Activated T-helper 2 cell treated with anti-CD3 and anti-CD28 coated beads, Interferon-gamma antibody, Interleukin-2, Interleukin-4, amounts not matched to agents 10 μg/mL and 5 μg/mL and 100 μg/mL, durations not matched to agents 14 hours and 24 hours and 36 hours (primary cell): ENCODE measurements around the gene SP6. TPM values are rescaled to one million over a fixed set of nuclear protein-coding genes. Genes with fewer than 3 reads are reported as not detected.

ENCODE experiments used
- DNase-seq: peaks from one replicate; pipeline ENCODE4 v3.0.0; 2021; ENCODE audit warnings: low spot score
- H3K27ac Mint-ChIP-seq: one replicate; pipeline ENCODE4 v1.8.0; 2021; ENCODE audit warnings: mixed read lengths
- H3K27me3 Mint-ChIP-seq: one replicate; pipeline ENCODE4 v1.8.0; 2021; ENCODE audit warnings: low read depth, mixed read lengths
- H3K36me3 Mint-ChIP-seq: one replicate; pipeline ENCODE4 v1.8.0; 2021; ENCODE audit warnings: low read depth, mixed read lengths
- H3K4me1 Mint-ChIP-seq: one replicate; pipeline ENCODE4 v1.8.0; 2021; ENCODE audit warnings: low read depth, mixed read lengths
- H3K4me3 Mint-ChIP-seq: one replicate; pipeline ENCODE4 v1.8.0; 2021; ENCODE audit warnings: low read depth, mild to moderate bottlenecking, moderate library complexity, mixed read lengths
- H3K9me3 Mint-ChIP-seq: one replicate; pipeline ENCODE4 v1.8.0; 2021; ENCODE audit warnings: mixed read lengths
- intact Hi-C: fragments of 100-400 bp; cut with micrococcal nuclease; formaldehyde crosslinking; loops from one replicate; pipeline ENCODE4 v1.15.1; 2023
- total RNA-seq: library from RNA; stranded (reverse); gene quantifications from 2 replicates; pipeline ENCODE4 v1.2.3, GENCODE V29; 2022

Gene SP6
- 0.09 and 0.14 TPM in 2 replicates for total RNA-seq

DNA sequence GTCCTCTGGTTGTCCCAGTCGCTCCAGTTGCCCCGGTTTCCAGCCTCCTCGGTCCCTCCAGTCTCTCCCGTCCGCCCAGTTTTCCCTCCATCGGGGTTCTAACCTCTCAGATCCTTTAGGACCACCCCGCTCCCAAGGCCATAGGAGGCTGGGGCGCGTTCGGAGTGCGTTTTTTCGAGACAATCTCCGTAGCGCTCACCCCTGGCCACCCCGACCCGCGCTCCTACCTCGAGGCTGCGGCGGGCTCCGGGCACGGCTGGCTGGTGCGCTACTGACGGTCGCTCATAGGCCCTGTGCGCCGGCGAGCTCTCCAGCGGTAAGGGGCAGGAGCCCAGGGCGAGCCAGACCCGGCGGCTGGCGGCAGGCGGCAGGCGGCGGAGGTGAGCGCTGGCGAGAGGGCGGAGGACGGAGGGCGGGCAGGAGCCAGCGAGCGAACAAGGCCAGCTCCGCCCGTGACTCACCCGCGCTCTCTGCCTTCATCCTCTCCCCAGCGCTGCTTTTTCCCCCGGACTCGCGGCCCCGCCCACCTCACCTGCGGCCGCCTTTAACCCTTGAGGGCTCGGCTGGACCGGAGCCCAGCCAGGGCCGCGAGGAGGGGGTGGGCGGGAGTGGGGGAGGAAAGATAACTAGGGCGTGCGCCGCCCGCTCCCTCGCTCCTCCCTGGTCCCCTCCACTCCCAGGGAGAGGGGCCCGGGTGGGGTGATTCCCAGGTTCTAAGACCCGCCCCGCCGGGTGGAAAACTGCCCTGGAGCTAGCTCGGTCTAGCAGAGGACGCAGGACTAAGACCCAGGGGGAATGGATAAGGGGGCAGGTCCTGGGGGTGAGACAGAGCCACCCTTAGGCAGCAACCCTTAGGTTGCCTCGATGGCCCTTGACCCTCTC, at the start of gene SP6:
Gene SP6, minus strand, starts transcription at position 472 of the 882 bp plus-strand sequence. CDS start 2,734 bp downstream, outside the sequence.
- no peaks in the 10 kb centered on the region for H3K36me3 Mint-ChIP-seq
- H3K4me1 Mint-ChIP-seq = peaks cover 21% of the 10 kb centered on the region
- DNase-seq = peak; percentile 42
- H3K4me3 Mint-ChIP-seq = peak within 1 kb of the TSS; percentile 19
- H3K27me3 Mint-ChIP-seq = peaks cover 87% of the 10 kb centered on the region
- H3K9me3 Mint-ChIP-seq = no peaks in the 10 kb centered on the region
- H3K27ac Mint-ChIP-seq = no peak within 1 kb of the TSS
- intact Hi-C loops = loop anchor here (2.0 kb wide), 1 partner anchor 40 kb away; no protein-coding TSS in a partner anchor

GRCh38 chr17:47899643-47900042, 48.7 kb upstream of the SP6 start:
- Mint-ChIP-seq H3K27me3 (no peaks in the 10 kb centered on the region), H3K4me3 (no peak overlapping the region), H3K4me1 (peaks cover 17% of the 10 kb centered on the region), H3K9me3 (no peaks in the 10 kb centered on the region), H3K27ac (no peak overlapping the region), H3K36me3 (peaks cover 22% of the 10 kb centered on the region)
- intact Hi-C loops = no loop called here
- DNase-seq = no peak

DNA sequence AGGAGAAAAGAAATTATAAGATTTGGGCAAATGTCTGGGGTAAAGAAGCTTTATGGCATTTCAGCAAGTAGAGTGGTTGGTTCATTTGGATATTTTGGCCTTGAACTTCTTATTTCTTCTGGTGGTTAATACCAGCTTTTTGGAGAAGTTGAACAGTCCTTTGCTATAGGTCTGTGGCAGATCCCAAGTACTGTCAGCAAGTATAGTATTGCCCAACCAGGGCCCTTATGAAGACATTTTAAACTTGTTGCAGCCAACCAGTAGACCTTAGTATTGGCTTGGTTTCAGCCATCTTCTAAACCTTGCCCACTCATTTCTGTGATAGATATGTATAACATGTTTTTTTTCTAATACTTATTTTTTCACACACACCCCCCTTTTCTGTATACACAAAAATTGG, 47.3 kb upstream of the SP6 start:
- Mint-ChIP-seq H3K4me1 (peaks cover 22% of the 10 kb centered on the region), H3K36me3 (peaks cover 18% of the 10 kb centered on the region), H3K27me3 (no peaks in the 10 kb centered on the region), H3K9me3 (no peaks in the 10 kb centered on the region), H3K4me3 (no peak overlapping the region), H3K27ac (no peak overlapping the region)
- DNase-seq = no peak
- intact Hi-C loops = no loop called here

DNA sequence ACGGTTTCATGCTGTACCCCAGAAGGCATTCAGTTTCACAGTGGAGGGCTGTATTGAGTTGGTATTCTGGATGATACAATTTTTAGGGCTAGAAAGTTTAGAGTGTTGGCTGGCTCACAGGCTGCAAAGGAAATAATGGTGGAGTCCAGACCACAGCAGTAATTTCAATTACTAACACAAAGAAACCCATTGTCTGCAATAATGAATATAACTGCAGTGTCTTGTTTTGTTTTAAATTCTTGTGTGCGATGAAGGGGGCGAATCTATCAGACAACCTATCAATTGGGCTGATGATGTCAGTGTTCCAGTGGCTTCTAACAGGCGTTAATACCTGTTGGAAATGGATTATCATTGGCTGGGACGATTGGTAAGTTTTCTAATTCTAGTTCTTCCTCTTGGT, 46.6 kb upstream of the SP6 start:
- H3K36me3 Mint-ChIP-seq = peaks cover 18% of the 10 kb centered on the region
- H3K27me3 Mint-ChIP-seq = no peaks in the 10 kb centered on the region
- H3K4me1 Mint-ChIP-seq = peaks cover 22% of the 10 kb centered on the region
- peak overlapping the region; percentile 93 for H3K27ac Mint-ChIP-seq
- DNase-seq = no peak
- intact Hi-C loops = no loop called here
- peak overlapping the region; percentile 93 for H3K4me3 Mint-ChIP-seq
- no peaks in the 10 kb centered on the region for H3K9me3 Mint-ChIP-seq

- no peaks in the 10 kb centered on the region for H3K9me3 Mint-ChIP-seq
These were observed 45.9 kb upstream of the SP6 start for GRCh38 chr17:47896672-47897490.

DNA sequence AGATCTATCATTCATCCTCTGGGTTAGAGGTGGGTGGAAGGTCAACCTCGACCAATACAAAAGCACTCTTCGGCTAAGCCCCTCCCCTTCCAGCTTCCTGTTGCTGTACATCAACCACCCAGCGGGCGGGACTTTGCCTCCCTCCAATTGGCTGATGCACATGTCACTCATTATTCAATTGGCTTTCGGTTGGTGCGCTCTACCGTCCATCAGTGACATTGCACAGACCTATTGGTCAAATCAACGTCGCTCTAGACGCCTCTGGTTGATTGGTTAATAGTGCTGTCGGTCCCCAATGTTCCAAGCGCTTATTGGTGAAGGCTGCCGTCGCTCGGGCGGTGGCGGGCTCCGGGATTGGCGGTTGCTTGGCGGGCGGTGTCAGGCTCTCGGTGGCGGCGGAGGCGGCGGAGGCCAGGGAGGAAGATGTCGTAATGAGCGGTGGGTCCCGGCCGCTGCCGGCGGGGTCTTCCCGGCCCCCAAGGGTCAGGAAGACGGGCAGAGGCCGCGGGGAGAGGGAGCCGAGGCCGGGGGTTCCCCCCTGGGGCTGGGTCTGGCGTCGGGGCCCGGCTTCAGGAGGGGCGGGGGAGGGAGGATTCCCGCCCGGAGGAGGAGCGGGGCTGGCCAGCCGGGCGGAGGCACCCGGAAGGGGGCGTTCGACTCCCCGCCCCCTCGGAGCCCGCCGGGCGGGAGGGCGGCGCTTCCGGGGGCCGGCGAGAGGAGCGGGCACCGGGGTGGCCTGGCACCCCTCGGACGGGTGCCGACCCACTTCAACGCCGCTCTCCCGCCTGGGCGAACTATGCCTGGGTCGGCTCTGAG, 45.1 kb upstream of the SP6 start, which contains the start of gene SP2:
Gene SP2, plus strand, starts transcription at position 381 of the 816 bp plus-strand sequence. Its CDS starts 51 bp downstream, at position 432.
- peak within 1 kb of the TSS; percentile 93 for H3K27ac Mint-ChIP-seq
- H3K9me3 Mint-ChIP-seq = no peaks in the 10 kb centered on the region
- DNase-seq = peak; percentile 100
- peaks cover 28% of the 10 kb centered on the region for H3K4me1 Mint-ChIP-seq
- H3K27me3 Mint-ChIP-seq = no peaks in the 10 kb centered on the region
- intact Hi-C loops = loop anchor here (1.0 to 2.0 kb wide), 5 partner anchors 45 to 163 kb away; partner anchors contain the start of genes PNPO, SCRN2 and TBX21
- H3K36me3 Mint-ChIP-seq = peaks cover 13% of the 10 kb centered on the region
- peak within 1 kb of the TSS; percentile 93 for H3K4me3 Mint-ChIP-seq

More at GRCh38 chr17:47896672-47897490, 45.9 kb upstream of the SP6 start:
- intact Hi-C loops = loop anchor here (1.0 kb wide), 1 partner anchor 50 kb away; no protein-coding TSS in a partner anchor
- Mint-ChIP-seq H3K36me3 (peaks cover 13% of the 10 kb centered on the region), H3K4me1 (peaks cover 22% of the 10 kb centered on the region), H3K27me3 (no peaks in the 10 kb centered on the region), H3K4me3 (peak overlapping the region; percentile 93), H3K27ac (peak overlapping the region; percentile 93)
- no peak for DNase-seq

DNA sequence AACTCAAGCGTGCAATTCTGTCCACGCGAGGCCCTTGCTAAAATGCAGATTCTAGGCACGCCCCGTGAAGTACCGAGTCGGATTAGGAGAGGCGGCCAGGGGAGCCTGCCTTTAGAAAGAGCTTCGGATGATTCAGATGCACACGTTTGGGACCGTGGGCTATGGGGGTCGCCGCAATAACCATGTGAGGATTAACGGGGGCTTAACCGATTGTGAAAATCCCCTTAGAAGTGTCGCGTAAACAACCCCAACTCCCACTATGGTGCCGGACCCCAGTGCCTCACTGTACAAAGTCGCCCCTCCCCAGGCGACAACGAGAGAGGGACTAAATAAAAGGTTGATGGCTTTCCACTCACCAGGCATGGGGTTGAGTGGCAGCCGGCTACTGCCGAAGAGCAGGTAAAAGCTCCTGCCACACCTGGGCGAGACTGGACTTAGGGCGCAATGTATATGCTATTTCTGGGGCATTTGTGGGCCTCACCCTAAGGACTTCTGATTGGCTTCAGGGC, 44.4 kb upstream of the SP6 start:
- intact Hi-C loops = loop anchor here (1.0 to 2.0 kb wide), 4 partner anchors 45 to 162 kb away; partner anchors contain the start of genes PNPO, SCRN2 and TBX21
- peaks cover 13% of the 10 kb centered on the region for H3K36me3 Mint-ChIP-seq
- H3K4me1 Mint-ChIP-seq = peaks cover 28% of the 10 kb centered on the region
- DNase-seq = no peak
- H3K9me3 Mint-ChIP-seq = no peaks in the 10 kb centered on the region
- no peaks in the 10 kb centered on the region for H3K27me3 Mint-ChIP-seq
- peak overlapping the region; percentile 91 for H3K4me3 Mint-ChIP-seq
- H3K27ac Mint-ChIP-seq = peak overlapping the region; percentile 90

- Mint-ChIP-seq H3K9me3 (no peaks in the 10 kb centered on the region), H3K4me1 (peaks cover 28% of the 10 kb centered on the region), H3K36me3 (peaks cover 13% of the 10 kb centered on the region), H3K27me3 (no peaks in the 10 kb centered on the region), H3K27ac (peak overlapping the region; percentile 90), H3K4me3 (peak overlapping the region; percentile 91)
- DNase-seq = no peak
- intact Hi-C loops = loop anchor here (1.0 to 2.0 kb wide), 4 partner anchors 46 to 161 kb away; partner anchors contain the start of genes PNPO, SCRN2 and TBX21
These were observed 43.8 kb upstream of the SP6 start for GRCh38 chr17:47894498-47895346.

DNA sequence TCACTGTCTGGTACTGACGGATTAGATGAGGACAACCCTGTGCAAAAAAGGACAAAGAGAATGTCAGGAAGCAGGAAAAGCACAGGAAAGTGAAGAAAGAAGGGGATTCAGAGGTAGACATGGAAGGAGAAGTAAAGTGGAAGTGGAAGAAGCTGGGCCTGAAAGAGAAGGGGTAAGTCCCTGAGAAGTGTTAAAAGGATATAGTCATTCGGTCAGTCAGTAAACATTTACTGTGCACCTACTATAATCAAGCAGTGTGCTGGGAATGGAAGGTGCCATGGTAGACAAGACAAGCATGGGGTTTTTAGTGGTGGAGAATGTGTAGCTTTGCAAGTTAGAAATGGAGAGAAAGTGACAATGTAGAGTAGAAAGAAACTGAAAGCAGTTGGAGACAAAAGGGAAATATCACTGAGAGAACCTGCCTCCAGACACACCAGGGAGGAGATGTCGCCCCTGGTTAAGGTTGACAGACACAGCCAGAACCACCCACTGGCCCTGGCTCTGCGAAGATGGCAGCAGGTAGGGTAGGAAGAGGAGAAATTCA, 40.7 kb upstream of the SP6 start:
- DNase-seq = no peak
- Mint-ChIP-seq H3K4me1 (peaks cover 14% of the 10 kb centered on the region), H3K36me3 (no peaks in the 10 kb centered on the region), H3K27me3 (no peaks in the 10 kb centered on the region), H3K4me3 (no peak overlapping the region), H3K27ac (no peak overlapping the region), H3K9me3 (no peaks in the 10 kb centered on the region)
- intact Hi-C loops = loop anchor here (2.0 kb wide), 1 partner anchor 41 kb away; the partner anchor contains the start of gene SP6

- Mint-ChIP-seq H3K9me3 (no peaks in the 10 kb centered on the region), H3K27me3 (no peaks in the 10 kb centered on the region), H3K27ac (no peak overlapping the region), H3K36me3 (no peaks in the 10 kb centered on the region), H3K4me3 (no peak overlapping the region), H3K4me1 (peaks cover 13% of the 10 kb centered on the region)
- peak; percentile 80 for DNase-seq
- intact Hi-C loops = loop anchor here (1.0 to 2.0 kb wide), 2 partner anchors 39 to 49 kb away; partner anchors contain the start of genes SCRN2 and SP6
These were observed 39.0 kb upstream of the SP6 start for GRCh38 chr17:47889734-47890529.
